ENCODE data around the gene FAM177A1. TPM values are rescaled to one million over a fixed set of nuclear protein-coding genes. Genes with fewer than 3 reads are reported as not detected.

FAM177A1 gene
- total RNA-seq, 1 experiment from 2014 or later = 46.7 TPM

DNA sequence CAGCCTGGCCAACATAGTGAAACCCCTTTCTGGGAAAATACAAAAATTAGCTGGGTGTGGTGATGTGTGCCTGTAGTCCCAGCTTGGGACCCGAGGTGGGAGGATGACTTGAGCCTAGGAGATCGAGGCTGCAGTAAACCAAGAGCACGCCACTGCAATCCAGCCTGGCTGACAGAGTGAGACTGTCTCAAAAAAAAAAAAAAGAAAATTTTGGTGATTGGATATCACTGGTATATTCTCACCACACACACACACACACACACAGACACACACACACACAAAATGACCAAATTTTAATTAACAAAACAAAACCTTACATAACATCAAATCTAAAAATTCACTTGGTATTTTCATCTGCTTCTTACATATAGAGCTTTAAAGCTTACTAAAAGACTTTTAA is 3.4 kb upstream of the FAM177A1 start:
- no TSS peak for BruUV-seq (replicated peaks)
- in situ Hi-C loops (cut with HindIII; ENCODE audit: low pct_unique_long_range_greater_than_20kb, low sequenced_read_pairs) = no loop called here
- H3K4me3 ChIP-seq (ENCODE audit: low read depth in 2 of 2, low read length in 2 of 2) = no peak overlapping the region
- no peaks in the 10 kb centered on the region; the same call in 1 of the 2 replicates for H3K4me1 ChIP-seq (ENCODE audit: control insufficient read depth, insufficient read depth, low read length)
- H3K27ac ChIP-seq (ENCODE audit: low read length) = no peak overlapping the region
- H3K9me3 ChIP-seq (ENCODE audit: control insufficient read depth, insufficient read depth, low read depth, low read length) = no peaks in the 10 kb centered on the region
- CTCF ChIA-PET = no interaction called here
- no peak for ATAC-seq
- H3K27me3 ChIP-seq (ENCODE audit: control insufficient read depth, insufficient read depth, low read length) = no peaks in the 10 kb centered on the region
- TF ChIP-seq POLR2AphosphoS5 (IDR thresholded peaks at IDR 0.05; ENCODE audit: low read depth, low read length) = no peak
- no peak for TF ChIP-seq TCF7L2 (IDR thresholded peaks at IDR 0.05; ENCODE audit: low read depth, low read length)
- no peak for TF ChIP-seq SIN3A (IDR thresholded peaks at IDR 0.05; ENCODE audit: borderline replicate concordance, insufficient read depth, low read depth, low read length)
- TF ChIP-seq, protein P1, sequence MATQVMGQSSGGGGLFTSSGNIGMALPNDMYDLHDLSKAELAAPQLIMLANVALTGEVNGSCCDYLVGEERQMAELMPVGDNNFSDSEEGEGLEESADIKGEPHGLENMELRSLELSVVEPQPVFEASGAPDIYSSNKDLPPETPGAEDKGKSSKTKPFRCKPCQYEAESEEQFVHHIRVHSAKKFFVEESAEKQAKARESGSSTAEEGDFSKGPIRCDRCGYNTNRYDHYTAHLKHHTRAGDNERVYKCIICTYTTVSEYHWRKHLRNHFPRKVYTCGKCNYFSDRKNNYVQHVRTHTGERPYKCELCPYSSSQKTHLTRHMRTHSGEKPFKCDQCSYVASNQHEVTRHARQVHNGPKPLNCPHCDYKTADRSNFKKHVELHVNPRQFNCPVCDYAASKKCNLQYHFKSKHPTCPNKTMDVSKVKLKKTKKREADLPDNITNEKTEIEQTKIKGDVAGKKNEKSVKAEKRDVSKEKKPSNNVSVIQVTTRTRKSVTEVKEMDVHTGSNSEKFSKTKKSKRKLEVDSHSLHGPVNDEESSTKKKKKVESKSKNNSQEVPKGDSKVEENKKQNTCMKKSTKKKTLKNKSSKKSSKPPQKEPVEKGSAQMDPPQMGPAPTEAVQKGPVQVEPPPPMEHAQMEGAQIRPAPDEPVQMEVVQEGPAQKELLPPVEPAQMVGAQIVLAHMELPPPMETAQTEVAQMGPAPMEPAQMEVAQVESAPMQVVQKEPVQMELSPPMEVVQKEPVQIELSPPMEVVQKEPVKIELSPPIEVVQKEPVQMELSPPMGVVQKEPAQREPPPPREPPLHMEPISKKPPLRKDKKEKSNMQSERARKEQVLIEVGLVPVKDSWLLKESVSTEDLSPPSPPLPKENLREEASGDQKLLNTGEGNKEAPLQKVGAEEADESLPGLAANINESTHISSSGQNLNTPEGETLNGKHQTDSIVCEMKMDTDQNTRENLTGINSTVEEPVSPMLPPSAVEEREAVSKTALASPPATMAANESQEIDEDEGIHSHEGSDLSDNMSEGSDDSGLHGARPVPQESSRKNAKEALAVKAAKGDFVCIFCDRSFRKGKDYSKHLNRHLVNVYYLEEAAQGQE (IDR thresholded peaks at IDR 0.05; ENCODE audit: insufficient read depth in 1 of 2, low read depth in 2 of 2, low read length in 1 of 2) = no peak
- TF ChIP-seq, protein P2, sequence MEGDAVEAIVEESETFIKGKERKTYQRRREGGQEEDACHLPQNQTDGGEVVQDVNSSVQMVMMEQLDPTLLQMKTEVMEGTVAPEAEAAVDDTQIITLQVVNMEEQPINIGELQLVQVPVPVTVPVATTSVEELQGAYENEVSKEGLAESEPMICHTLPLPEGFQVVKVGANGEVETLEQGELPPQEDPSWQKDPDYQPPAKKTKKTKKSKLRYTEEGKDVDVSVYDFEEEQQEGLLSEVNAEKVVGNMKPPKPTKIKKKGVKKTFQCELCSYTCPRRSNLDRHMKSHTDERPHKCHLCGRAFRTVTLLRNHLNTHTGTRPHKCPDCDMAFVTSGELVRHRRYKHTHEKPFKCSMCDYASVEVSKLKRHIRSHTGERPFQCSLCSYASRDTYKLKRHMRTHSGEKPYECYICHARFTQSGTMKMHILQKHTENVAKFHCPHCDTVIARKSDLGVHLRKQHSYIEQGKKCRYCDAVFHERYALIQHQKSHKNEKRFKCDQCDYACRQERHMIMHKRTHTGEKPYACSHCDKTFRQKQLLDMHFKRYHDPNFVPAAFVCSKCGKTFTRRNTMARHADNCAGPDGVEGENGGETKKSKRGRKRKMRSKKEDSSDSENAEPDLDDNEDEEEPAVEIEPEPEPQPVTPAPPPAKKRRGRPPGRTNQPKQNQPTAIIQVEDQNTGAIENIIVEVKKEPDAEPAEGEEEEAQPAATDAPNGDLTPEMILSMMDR (IDR thresholded peaks at IDR 0.05) = no peak
- POLR2A ChIA-PET = interaction anchor here (0.7 kb wide), 1 partner anchor 170 kb away, joined by 3 read pairs; no protein-coding TSS in a partner anchor
- intact Hi-C loops (cut with micrococcal nuclease; ENCODE audit: unreplicated experiment) = no loop called here
- no peak for DNase-seq (ENCODE audit: low read depth, low spot score)
- no peaks in the 10 kb centered on the region; the same call in 1 of the 2 replicates for H3K36me3 ChIP-seq (ENCODE audit: control insufficient read depth, insufficient read depth, low read length)

- Histone ChIP-seq H3K36me3 (ENCODE audit: control insufficient read depth, insufficient read depth, low read length) (no peaks in the 10 kb centered on the region; the same call in 1 of the 2 replicates), H3K4me1 (ENCODE audit: control insufficient read depth, insufficient read depth, low read length) (no peaks in the 10 kb centered on the region; the same call in 1 of the 2 replicates), H3K27ac (ENCODE audit: low read length) (no peak overlapping the region), H3K27me3 (ENCODE audit: control insufficient read depth, insufficient read depth, low read length) (no peaks in the 10 kb centered on the region), H3K4me3 (ENCODE audit: low read depth in 2 of 2, low read length in 2 of 2) (no peak overlapping the region), H3K9me3 (ENCODE audit: control insufficient read depth, insufficient read depth, low read depth, low read length) (no peaks in the 10 kb centered on the region)
- in situ Hi-C loops (cut with HindIII; ENCODE audit: low pct_unique_long_range_greater_than_20kb, low sequenced_read_pairs) (no loop called here), intact Hi-C loops (cut with micrococcal nuclease; ENCODE audit: unreplicated experiment) (no loop called here)
- ATAC-seq (no peak), DNase-seq (ENCODE audit: low read depth, low spot score) (no peak)
- ChIA-PET POLR2A (no interaction called here), CTCF (no interaction called here)
- TF ChIP-seq, protein P2 (IDR thresholded peaks at IDR 0.05) = no peak
- TF ChIP-seq SIN3A (IDR thresholded peaks at IDR 0.05; ENCODE audit: borderline replicate concordance, insufficient read depth, low read depth, low read length) (no peak), POLR2AphosphoS5 (IDR thresholded peaks at IDR 0.05; ENCODE audit: low read depth, low read length) (no peak), TCF7L2 (IDR thresholded peaks at IDR 0.05; ENCODE audit: low read depth, low read length) (no peak)
- TF ChIP-seq, protein P1 (IDR thresholded peaks at IDR 0.05; ENCODE audit: insufficient read depth in 1 of 2, low read depth in 2 of 2, low read length in 1 of 2) = no peak
- BruUV-seq (replicated peaks) = no TSS peak
Measured at GRCh38 chr14:35043046-35043445, 3.0 kb upstream of the FAM177A1 start.
